Tibial nerve (tissue), 4 donors: ENCODE measurements around the gene ANKFN1.

ENCODE experiments used
- EP300 ChIP-seq, 2 donors: sonication (generic); formaldehyde crosslinking; IDR thresholded peaks; one replicate each; pipeline ENCODE4 v1.6.1; 2017; ENCODE audit warnings: antibody characterized with exemption in 2 of 2, mild to moderate bottlenecking in 1 of 2
- POLR2A ChIP-seq, 2 donors: fragments of 450-650 bp; IDR thresholded peaks; one replicate each; pipeline ENCODE4 v1.6.1; 2017; ENCODE audit warnings: antibody characterized with exemption in 2 of 2, mild to moderate bottlenecking in 2 of 2, moderate library complexity in 2 of 2
- TF ChIP-seq, protein P1 (sequence below), 5 experiments: fragments of 200-600 bp in 3 of 5; fragments of 450-650 bp in 2 of 5; sonication (generic) in 3 of 5; IDR thresholded peaks; one replicate each; pipeline ENCODE4 v1.5.1; 2016 to 2019; ENCODE audit warnings: antibody characterized with exemption in 5 of 5, mild to moderate bottlenecking in 3 of 5, moderate library complexity in 2 of 5

GRCh38 chr17:56178203-56178602 lies 24.9 kb downstream of the ANKFN1 start:
- TF ChIP-seq, protein P1, sequence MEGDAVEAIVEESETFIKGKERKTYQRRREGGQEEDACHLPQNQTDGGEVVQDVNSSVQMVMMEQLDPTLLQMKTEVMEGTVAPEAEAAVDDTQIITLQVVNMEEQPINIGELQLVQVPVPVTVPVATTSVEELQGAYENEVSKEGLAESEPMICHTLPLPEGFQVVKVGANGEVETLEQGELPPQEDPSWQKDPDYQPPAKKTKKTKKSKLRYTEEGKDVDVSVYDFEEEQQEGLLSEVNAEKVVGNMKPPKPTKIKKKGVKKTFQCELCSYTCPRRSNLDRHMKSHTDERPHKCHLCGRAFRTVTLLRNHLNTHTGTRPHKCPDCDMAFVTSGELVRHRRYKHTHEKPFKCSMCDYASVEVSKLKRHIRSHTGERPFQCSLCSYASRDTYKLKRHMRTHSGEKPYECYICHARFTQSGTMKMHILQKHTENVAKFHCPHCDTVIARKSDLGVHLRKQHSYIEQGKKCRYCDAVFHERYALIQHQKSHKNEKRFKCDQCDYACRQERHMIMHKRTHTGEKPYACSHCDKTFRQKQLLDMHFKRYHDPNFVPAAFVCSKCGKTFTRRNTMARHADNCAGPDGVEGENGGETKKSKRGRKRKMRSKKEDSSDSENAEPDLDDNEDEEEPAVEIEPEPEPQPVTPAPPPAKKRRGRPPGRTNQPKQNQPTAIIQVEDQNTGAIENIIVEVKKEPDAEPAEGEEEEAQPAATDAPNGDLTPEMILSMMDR (IDR thresholded peaks at IDR 0.05) = no peak
- TF ChIP-seq POLR2A (IDR thresholded peaks at IDR 0.05) = no peak
- no peak for TF ChIP-seq EP300 (IDR thresholded peaks at IDR 0.05)
